Astrocyte (in vitro differentiated cells and primary cell): Measurements from ENCODE around the gene GPA33. TPM values are rescaled to one million over a fixed set of nuclear protein-coding genes. Genes with fewer than 3 reads are reported as not detected.
A peak's percentile ranks its signal among the peaks of the same experiment; 100 is the strongest.

Experiments
- DNase-seq: peaks from one replicate; pipeline ENCODE4 v3.0.0-alpha.2; 2010; ENCODE audit warnings: low read depth
- FAIRE-seq: peaks from 2 replicates; lab custom pipeline; 2011; peaks lifted over from hg19 to GRCh38; lab: Jason Lieb, UNC
- H2AFZ ChIP-seq: 2 replicates; pipeline ENCODE4 v1.6.0; 2012; ENCODE audit warnings: low read depth, low read length, inconsistent platforms
- H3K27ac ChIP-seq: 2 replicates; pipeline ENCODE4 v1.5.1; 2011; ENCODE audit warnings: low read depth, low read length, inconsistent platforms
- H3K27me3 ChIP-seq: 2 replicates; pipeline ENCODE4 v1.6.0; 2011; ENCODE audit warnings: low read length, inconsistent platforms; ENCODE audit not compliant: insufficient read depth
- H3K36me3 ChIP-seq: 2 replicates; pipeline ENCODE4 v1.5.1; 2011; ENCODE audit warnings: low read length, inconsistent platforms; ENCODE audit not compliant: insufficient read depth
- H3K4me1 ChIP-seq: 2 replicates; pipeline ENCODE4 v1.5.1; 2011; ENCODE audit warnings: low read length, inconsistent platforms; ENCODE audit not compliant: insufficient read depth
- H3K4me2 ChIP-seq: 2 replicates; pipeline ENCODE4 v1.6.0; 2012; ENCODE audit warnings: low read length, inconsistent platforms
- H3K4me3 ChIP-seq: 2 replicates; pipeline ENCODE4 v1.5.1; 2011; ENCODE audit warnings: low read depth, mild to moderate bottlenecking, low read length, inconsistent platforms; ENCODE audit not compliant: insufficient read depth
- H3K79me2 ChIP-seq: 2 replicates; pipeline ENCODE4 v1.6.0; 2012; ENCODE audit warnings: mild to moderate bottlenecking, low read length, inconsistent platforms; ENCODE audit not compliant: insufficient read depth
- H3K9ac ChIP-seq: 2 replicates; pipeline ENCODE4 v1.6.0; 2012; ENCODE audit warnings: mild to moderate bottlenecking, low read length, inconsistent platforms
- H3K9me3 ChIP-seq: 2 replicates; pipeline ENCODE4 v1.5.1; 2012; ENCODE audit warnings: low read depth, mild to moderate bottlenecking, low read length, inconsistent platforms; ENCODE audit not compliant: insufficient read depth
- H4K20me1 ChIP-seq: 2 replicates; pipeline ENCODE4 v1.6.0; 2012; ENCODE audit warnings: low read length, inconsistent platforms; ENCODE audit not compliant: insufficient read depth
- H3K27ac Mint-ChIP-seq: one replicate; pipeline ENCODE4 v1.8.0; 2021; ENCODE audit warnings: mild to moderate bottlenecking, mixed read lengths; ENCODE audit not compliant: unreplicated experiment
- H3K27me3 Mint-ChIP-seq: one replicate; pipeline ENCODE4 v1.8.0; 2021; ENCODE audit warnings: low read depth, mixed read lengths; ENCODE audit not compliant: unreplicated experiment
- H3K36me3 Mint-ChIP-seq: one replicate; pipeline ENCODE4 v1.8.0; 2021; ENCODE audit warnings: low read depth, mixed read lengths; ENCODE audit not compliant: unreplicated experiment
- H3K4me1 Mint-ChIP-seq: one replicate; pipeline ENCODE4 v1.8.0; 2021; ENCODE audit warnings: low read depth, mixed read lengths; ENCODE audit not compliant: unreplicated experiment
- H3K4me3 Mint-ChIP-seq: one replicate; pipeline ENCODE4 v1.8.0; 2021; ENCODE audit warnings: mild to moderate bottlenecking, moderate library complexity, mixed read lengths; ENCODE audit not compliant: unreplicated experiment
- H3K9me3 Mint-ChIP-seq: one replicate; pipeline ENCODE4 v1.8.0; 2021; ENCODE audit warnings: mild to moderate bottlenecking, mixed read lengths; ENCODE audit not compliant: unreplicated experiment
- CTCF ChIP-seq: IDR thresholded peaks from 2 replicates; pipeline ENCODE4 v1.5.1; 2011; ENCODE audit warnings: low read depth, mild to moderate bottlenecking, inconsistent platforms, low read length, moderate library complexity; ENCODE audit not compliant: insufficient read depth
- EZH2 ChIP-seq: IDR thresholded peaks from 2 replicates; pipeline ENCODE4 v1.6.1; 2012; ENCODE audit warnings: mild to moderate bottlenecking, low read length, inconsistent platforms; ENCODE audit not compliant: insufficient read depth
- total RNA-seq: library from RNA; stranded (reverse); gene quantifications from 2 replicates; pipeline ENCODE4 v1.2.1, GENCODE V29; 2021

Gene GPA33
- total RNA-seq, 1 donor from 2014 or later, result 1.2 TPM

- no peak overlapping the region for H3K4me2 ChIP-seq
- peak overlapping the region; percentile 93 for H3K27ac Mint-ChIP-seq
Measured at GRCh38 chr1:167135281-167135840, 45.2 kb upstream of the GPA33 start.

GRCh38 chr1:167132301-167133010 lies 42.3 kb upstream of the GPA33 start:
- H3K9me3 ChIP-seq, result peaks cover 2% of the 10 kb centered on the region
- no peaks in the 10 kb centered on the region for H4K20me1 ChIP-seq
- H3K4me3 Mint-ChIP-seq, result no peak overlapping the region
- peaks cover 4% of the 10 kb centered on the region for H3K36me3 Mint-ChIP-seq
- H3K36me3 ChIP-seq, result no peaks in the 10 kb centered on the region
- H3K27me3 Mint-ChIP-seq, result peaks cover 11% of the 10 kb centered on the region
- H3K27ac Mint-ChIP-seq, result no peak overlapping the region
- TF ChIP-seq EZH2 (no peak), CTCF (no peak)
- peaks cover 21% of the 10 kb centered on the region for H3K27me3 ChIP-seq
- H3K4me2 ChIP-seq, result no peak overlapping the region
- peaks cover 10% of the 10 kb centered on the region for H3K9me3 Mint-ChIP-seq
- no peaks in the 10 kb centered on the region for H3K79me2 ChIP-seq
- H3K4me3 ChIP-seq, result no peak overlapping the region
- H2AFZ ChIP-seq, result no peak overlapping the region
- peaks cover 24% of the 10 kb centered on the region for H3K4me1 Mint-ChIP-seq
- DNase-seq, result no peak
- peaks cover 10% of the 10 kb centered on the region for H3K4me1 ChIP-seq
- no peak for FAIRE-seq
- H3K9ac ChIP-seq, result no peak overlapping the region
- no peak overlapping the region for H3K27ac ChIP-seq

More at GRCh38 chr1:167135281-167135840, 45.2 kb upstream of the GPA33 start:
- Mint-ChIP-seq H3K4me3 (no peak overlapping the region), H3K27me3 (no peaks in the 10 kb centered on the region), H3K9me3 (peaks cover 3% of the 10 kb centered on the region), H3K4me1 (peaks cover 35% of the 10 kb centered on the region), H3K36me3 (peaks cover 3% of the 10 kb centered on the region)
- Histone ChIP-seq H3K27me3 (no peaks in the 10 kb centered on the region), H3K9me3 (peaks cover 2% of the 10 kb centered on the region), H3K4me1 (peaks cover 10% of the 10 kb centered on the region), H2AFZ (no peak overlapping the region), H3K36me3 (no peaks in the 10 kb centered on the region), H4K20me1 (no peaks in the 10 kb centered on the region), H3K27ac (no peak overlapping the region), H3K4me3 (no peak overlapping the region), H3K9ac (no peak overlapping the region), H3K79me2 (no peaks in the 10 kb centered on the region)
- TF ChIP-seq EZH2 (no peak), CTCF (no peak)
- DNase-seq (no peak), FAIRE-seq (no peak)
